Body of pancreas (tissue), 4 donors: ENCODE results near the gene NSL1.

Experiments
- CTCF ChIP-seq, 7 experiments: fragments of 450-650 bp in 4 of 7; fragments of 200-600 bp in 3 of 7; sonication (generic) in 3 of 7; IDR thresholded peaks; one replicate each; pipeline ENCODE4 v1.5.1; 2016 to 2019; ENCODE audit warnings: antibody characterized with exemption in 7 of 7
- POLR2A ChIP-seq, 3 donors: fragments of 450-650 bp; IDR thresholded peaks; one replicate each; pipeline ENCODE4 v1.6.1; 2016; ENCODE audit warnings: antibody characterized with exemption in 3 of 3, mild to moderate bottlenecking in 2 of 3

- no peak for TF ChIP-seq CTCF (IDR thresholded peaks at IDR 0.05)
- no peak for TF ChIP-seq POLR2A (IDR thresholded peaks at IDR 0.05)
These were observed 105.5 kb downstream of the NSL1 start for GRCh38 chr1:212686069-212686468.
